ENCODE results near the gene SLC41A3. TPM values are rescaled to one million over a fixed set of nuclear protein-coding genes. Genes with fewer than 3 reads are reported as not detected.

The SLC41A3 gene
- total RNA-seq, 4 donors from 2014 or later = 36.1 to 54.8 (median 46.3) TPM

- H3K27ac ChIP-seq = no peak overlapping the region
- no peaks in the 10 kb centered on the region for H3K9me3 ChIP-seq
- WGBS, 2 donors = 88 to 91% methylated on average over 8 of the region's 8 CpGs
- H3K27me3 ChIP-seq = no peaks in the 10 kb centered on the region
- H3K36me3 ChIP-seq = no peaks in the 10 kb centered on the region
- H3K4me3 ChIP-seq = no peak overlapping the region
- no peak for DNase-seq (ENCODE audit: low spot score in 2 of 2)
- no peaks in the 10 kb centered on the region for H3K4me1 ChIP-seq
- TF ChIP-seq POLR2A (IDR thresholded peaks at IDR 0.05) (no peak), CTCF (IDR thresholded peaks at IDR 0.05) (no peak), EP300 (IDR thresholded peaks at IDR 0.05) (no peak)
Measured at GRCh38 chr3:126119976-126120375, 36.1 kb upstream of the SLC41A3 start.

GRCh38 chr3:126119008-126119675, 35.2 kb upstream of the SLC41A3 start:
- Histone ChIP-seq H3K36me3 (no peaks in the 10 kb centered on the region), H3K9me3 (no peaks in the 10 kb centered on the region), H3K27me3 (no peaks in the 10 kb centered on the region), H3K4me1 (no peaks in the 10 kb centered on the region), H3K27ac (no peak overlapping the region), H3K4me3 (no peak overlapping the region)
- DNase-seq (ENCODE audit: low spot score in 2 of 2) = no peak
- WGBS, 2 donors = 88 to 90% methylated on average over 7 of the region's 7 CpGs
- no peak for TF ChIP-seq EP300 (IDR thresholded peaks at IDR 0.05)
- TF ChIP-seq CTCF (IDR thresholded peaks at IDR 0.05) = no peak
- no peak for TF ChIP-seq POLR2A (IDR thresholded peaks at IDR 0.05)

GRCh38 chr3:126118591-126118990, 34.7 kb upstream of the SLC41A3 start:
- H3K27ac ChIP-seq = no peak overlapping the region
- DNase-seq (ENCODE audit: low spot score in 2 of 2) = no peak
- H3K4me3 ChIP-seq = no peak overlapping the region
- H3K4me1 ChIP-seq = no peaks in the 10 kb centered on the region
- no peaks in the 10 kb centered on the region for H3K27me3 ChIP-seq
- no peaks in the 10 kb centered on the region for H3K36me3 ChIP-seq
- TF ChIP-seq CTCF (IDR thresholded peaks at IDR 0.05) (no peak), EP300 (IDR thresholded peaks at IDR 0.05) (no peak)
- H3K9me3 ChIP-seq = no peaks in the 10 kb centered on the region
- 85 to 90% methylated on average over 8 to 11 of the region's 11 CpGs for WGBS, 2 donors

GRCh38 chr3:126117786-126118185, 33.9 kb upstream of the SLC41A3 start:
- WGBS, 2 donors = 67 to 79% methylated on average over 9 of the region's 9 CpGs
- Histone ChIP-seq H3K27me3 (no peaks in the 10 kb centered on the region), H3K4me3 (no peak overlapping the region), H3K9me3 (no peaks in the 10 kb centered on the region), H3K27ac (no peak overlapping the region), H3K4me1 (no peaks in the 10 kb centered on the region), H3K36me3 (no peaks in the 10 kb centered on the region)
- TF ChIP-seq POLR2A (IDR thresholded peaks at IDR 0.05) (no peak), CTCF (IDR thresholded peaks at IDR 0.05) (no peak), EP300 (IDR thresholded peaks at IDR 0.05) (no peak)
- DNase-seq (ENCODE audit: low spot score in 2 of 2) = no peak

- Histone ChIP-seq H3K4me3 (no peak overlapping the region), H3K27ac (no peak overlapping the region), H3K36me3 (no peaks in the 10 kb centered on the region), H3K27me3 (no peaks in the 10 kb centered on the region), H3K4me1 (no peaks in the 10 kb centered on the region), H3K9me3 (no peaks in the 10 kb centered on the region)
- no peak for DNase-seq (ENCODE audit: low spot score in 2 of 2)
- TF ChIP-seq CTCF (IDR thresholded peaks at IDR 0.05) (no peak), EP300 (IDR thresholded peaks at IDR 0.05) (no peak), POLR2A (IDR thresholded peaks at IDR 0.05) (no peak)
- WGBS, 2 donors = 92 to 96% methylated on average over 3 of the region's 3 CpGs
Measured at GRCh38 chr3:126117212-126117611, 33.3 kb upstream of the SLC41A3 start.
